Loucy (cell line): ENCODE results near the gene GMPPA.

Experiments
- CTCF ChIP-seq: fragments of 200-600 bp; sonication (generic); conservative IDR thresholded peaks from 2 replicates; pipeline ENCODE4 v1.5.1; 2014; ENCODE audit warnings: mild to moderate bottlenecking, antibody characterized with exemption, low read length
- EZH2phosphoT487 ChIP-seq: fragments of 200-600 bp; IDR thresholded peaks from 2 replicates; pipeline ENCODE4 v1.6.1; 2018; ENCODE audit warnings: antibody characterized with exemption, mild to moderate bottlenecking, moderate library complexity, borderline replicate concordance

- no peak for TF ChIP-seq CTCF
- TF ChIP-seq EZH2phosphoT487: no peak
Measured at GRCh38 chr2:219476652-219477151, 22.0 kb upstream of the GMPPA start.
